Measurements from ENCODE around the gene TRABD. TPM values are rescaled to one million over a fixed set of nuclear protein-coding genes. Genes with fewer than 3 reads are reported as not detected.
A peak's percentile ranks its signal among the peaks of the same experiment; 100 is the strongest.

Gene TRABD
- total and polyA plus RNA-seq, 7 donors, result 14.2 to 88.1 (median 21.4) TPM

DNA sequence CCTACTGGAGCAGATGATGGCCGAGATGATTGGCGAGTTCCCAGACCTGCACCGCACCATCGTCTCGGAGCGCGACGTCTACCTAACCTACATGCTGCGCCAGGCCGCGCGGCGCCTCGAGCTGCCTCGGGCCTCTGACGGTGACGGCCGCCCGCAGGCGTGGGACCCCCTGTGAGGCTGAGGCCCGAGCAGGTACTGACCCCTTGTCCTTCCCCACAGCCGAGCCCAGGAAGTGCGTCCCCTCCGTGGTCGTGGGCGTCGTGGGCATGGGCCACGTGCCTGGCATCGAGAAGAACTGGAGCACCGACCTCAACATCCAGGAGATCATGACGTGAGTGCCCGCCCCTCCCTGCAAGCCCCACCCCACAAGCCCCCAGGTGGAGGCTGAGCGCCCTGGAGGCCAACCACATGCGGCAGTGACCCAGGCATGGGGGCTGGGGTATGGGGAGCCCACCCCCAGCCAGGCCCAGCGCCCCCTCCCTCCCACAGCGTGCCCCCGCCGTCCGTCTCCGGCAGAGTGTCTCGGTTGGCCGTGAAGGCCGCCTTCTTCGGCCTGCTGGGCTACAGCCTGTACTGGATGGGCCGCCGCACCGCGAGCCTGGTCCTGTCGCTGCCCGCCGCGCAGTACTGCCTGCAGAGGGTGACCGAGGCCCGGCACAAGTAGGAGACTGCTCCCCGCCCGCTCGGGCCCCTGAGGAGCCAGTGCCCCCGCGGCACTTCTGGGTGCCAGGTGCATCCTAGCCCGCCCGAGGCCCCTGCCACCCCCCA is 12.3 kb downstream of the TRABD start:
- no peak for TF ChIP-seq POLR2A (IDR thresholded peaks at IDR 0.05)
- no peak for TF ChIP-seq EP300 (IDR thresholded peaks at IDR 0.05)
- TF ChIP-seq, protein P1, sequence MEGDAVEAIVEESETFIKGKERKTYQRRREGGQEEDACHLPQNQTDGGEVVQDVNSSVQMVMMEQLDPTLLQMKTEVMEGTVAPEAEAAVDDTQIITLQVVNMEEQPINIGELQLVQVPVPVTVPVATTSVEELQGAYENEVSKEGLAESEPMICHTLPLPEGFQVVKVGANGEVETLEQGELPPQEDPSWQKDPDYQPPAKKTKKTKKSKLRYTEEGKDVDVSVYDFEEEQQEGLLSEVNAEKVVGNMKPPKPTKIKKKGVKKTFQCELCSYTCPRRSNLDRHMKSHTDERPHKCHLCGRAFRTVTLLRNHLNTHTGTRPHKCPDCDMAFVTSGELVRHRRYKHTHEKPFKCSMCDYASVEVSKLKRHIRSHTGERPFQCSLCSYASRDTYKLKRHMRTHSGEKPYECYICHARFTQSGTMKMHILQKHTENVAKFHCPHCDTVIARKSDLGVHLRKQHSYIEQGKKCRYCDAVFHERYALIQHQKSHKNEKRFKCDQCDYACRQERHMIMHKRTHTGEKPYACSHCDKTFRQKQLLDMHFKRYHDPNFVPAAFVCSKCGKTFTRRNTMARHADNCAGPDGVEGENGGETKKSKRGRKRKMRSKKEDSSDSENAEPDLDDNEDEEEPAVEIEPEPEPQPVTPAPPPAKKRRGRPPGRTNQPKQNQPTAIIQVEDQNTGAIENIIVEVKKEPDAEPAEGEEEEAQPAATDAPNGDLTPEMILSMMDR (IDR thresholded peaks at IDR 0.05), result no peak
- no peak for TF ChIP-seq POLR2AphosphoS5 (IDR thresholded peaks at IDR 0.05)
- no peak for DNase-seq
- no peaks in the 10 kb centered on the region for H3K27me3 ChIP-seq
- no peak overlapping the region for H3K27ac ChIP-seq
- WGBS, 2 donors, result 94% methylated on average over 61 of the region's 61 CpGs
- peaks cover 0 to 47% (median 16%) of the 10 kb centered on the region in 4 donors for H3K36me3 ChIP-seq
- H3K4me3 ChIP-seq, result no peak overlapping the region
- H3K9me3 ChIP-seq, result no peaks in the 10 kb centered on the region
- H3K4me1 ChIP-seq, result peaks cover 0 to 28% (median 24%) of the 10 kb centered on the region in 4 donors
- intact Hi-C loops (cut with DNase I), result loop anchor here (10.0 kb wide), 1 partner anchor 343 kb away; the partner anchor contains the start of gene ZBED4

DNA sequence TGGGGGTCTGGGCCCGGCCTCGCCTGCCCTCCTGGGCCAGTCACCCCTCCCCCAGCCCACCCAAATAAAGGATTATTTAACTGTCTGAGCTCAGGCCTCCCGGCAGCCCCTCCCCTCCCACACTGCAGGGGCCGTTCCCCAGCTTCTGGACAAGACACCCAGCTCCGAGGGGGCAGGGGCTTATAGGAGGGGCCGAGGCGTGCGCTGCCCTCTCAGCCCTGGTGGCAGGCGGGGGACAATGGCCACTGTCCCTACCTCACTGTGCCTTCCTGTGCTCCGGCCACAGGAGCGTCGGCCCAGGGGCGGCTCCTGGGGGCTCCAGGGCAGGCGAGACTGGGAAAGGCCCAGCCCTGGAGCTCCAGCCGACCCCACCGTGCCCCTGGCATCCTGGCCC is 12.9 kb downstream of the TRABD start:
- DNase-seq, result no peak
- peaks cover 0 to 47% (median 16%) of the 10 kb centered on the region in 4 donors for H3K36me3 ChIP-seq
- H3K27me3 ChIP-seq, result no peaks in the 10 kb centered on the region
- TF ChIP-seq POLR2AphosphoS5 (IDR thresholded peaks at IDR 0.05) (no peak), EP300 (IDR thresholded peaks at IDR 0.05) (no peak), POLR2A (IDR thresholded peaks at IDR 0.05) (no peak)
- TF ChIP-seq, protein P1 (IDR thresholded peaks at IDR 0.05), result no peak
- intact Hi-C loops (cut with DNase I), result loop anchor here (10.0 kb wide), 1 partner anchor 344 kb away; the partner anchor contains the start of gene ZBED4
- H3K4me1 ChIP-seq, result peaks cover 0 to 32% (median 24%) of the 10 kb centered on the region in 4 donors
- no peak overlapping the region for H3K4me3 ChIP-seq
- no peak overlapping the region for H3K27ac ChIP-seq
- H3K9me3 ChIP-seq, result no peaks in the 10 kb centered on the region
- WGBS, 2 donors, result 89 to 92% methylated on average over 16 of the region's 16 CpGs

DNA sequence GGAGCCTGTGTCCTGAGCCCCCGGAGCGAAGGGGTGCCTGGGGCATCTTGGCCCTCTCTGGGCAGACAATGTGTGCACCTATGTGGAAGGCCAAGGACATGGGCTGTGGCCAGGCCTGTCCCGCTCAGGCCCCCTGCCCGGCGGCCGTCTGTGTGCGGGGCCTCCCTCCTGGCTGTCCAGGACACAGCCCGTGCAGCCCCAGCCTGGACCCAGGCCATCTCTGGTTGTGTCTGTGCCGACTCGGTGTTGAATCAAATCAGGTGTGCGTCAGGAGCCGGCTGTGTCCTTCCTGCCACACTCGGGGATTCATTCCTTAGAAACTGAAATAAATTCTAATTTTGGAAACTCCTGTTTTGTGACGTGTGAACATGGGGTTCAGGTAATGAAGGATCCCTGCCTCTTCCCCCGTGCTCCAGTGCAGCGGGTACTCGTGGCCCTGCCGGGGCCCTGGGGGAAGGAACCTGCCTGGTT is 13.6 kb downstream of the TRABD start:
- WGBS, 2 donors, result 87 to 90% methylated on average over 18 of the region's 18 CpGs
- peak overlapping the region in 1 of 4 donors; percentile 87 for H3K4me3 ChIP-seq
- TF ChIP-seq, protein P1 (IDR thresholded peaks at IDR 0.05), result no peak
- TF ChIP-seq POLR2A (IDR thresholded peaks at IDR 0.05) (no peak), POLR2AphosphoS5 (IDR thresholded peaks at IDR 0.05) (no peak), EP300 (IDR thresholded peaks at IDR 0.05) (no peak)
- peaks cover 0 to 32% (median 24%) of the 10 kb centered on the region in 4 donors for H3K4me1 ChIP-seq
- intact Hi-C loops (cut with DNase I), result loop anchor here (10.0 kb wide), 1 partner anchor 344 kb away; the partner anchor contains the start of gene ZBED4
- H3K27me3 ChIP-seq, result no peaks in the 10 kb centered on the region
- H3K36me3 ChIP-seq, result peaks cover 0 to 46% (median 10%) of the 10 kb centered on the region in 4 donors
- no peaks in the 10 kb centered on the region for H3K9me3 ChIP-seq
- H3K27ac ChIP-seq, result peak overlapping the region in 1 of 4 donors; percentile 89
- DNase-seq, result no peak

DNA sequence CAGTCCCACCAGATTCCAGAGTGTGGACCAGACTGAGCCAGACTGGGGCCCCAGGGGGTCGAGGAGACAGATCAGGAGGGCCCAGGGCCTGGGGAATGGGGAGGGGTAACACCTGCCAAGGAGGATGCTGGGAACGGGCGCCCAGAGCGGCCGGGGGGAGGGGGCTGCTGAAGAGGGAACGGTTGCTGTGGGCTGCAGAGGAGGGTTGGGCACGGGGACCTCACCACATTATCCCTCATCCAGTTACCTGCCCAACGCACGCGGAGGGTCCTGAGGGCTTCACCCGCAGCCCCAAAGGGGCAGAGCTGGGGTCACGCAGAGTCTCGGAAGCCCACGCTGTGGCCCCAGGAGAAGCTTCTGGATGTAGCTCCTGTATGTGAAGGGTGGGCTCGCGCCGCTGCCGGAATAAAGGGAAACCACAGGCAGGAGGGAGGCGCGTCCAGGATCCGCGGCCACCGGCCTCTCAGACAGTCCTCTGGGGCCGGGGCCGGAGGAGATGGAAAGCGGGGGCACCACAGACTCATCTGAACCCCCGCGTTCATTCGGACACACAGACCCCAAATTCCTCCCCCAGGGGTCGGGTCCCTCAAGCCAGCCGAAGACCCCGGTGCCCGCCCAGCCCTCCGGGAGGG is 14.2 kb downstream of the TRABD start:
- Histone ChIP-seq H3K4me1 (peaks cover 0 to 32% (median 24%) of the 10 kb centered on the region in 4 donors), H3K27ac (peak overlapping the region; percentile 79 to 89 (median 86)), H3K9me3 (no peaks in the 10 kb centered on the region), H3K4me3 (peak overlapping the region; percentile 42 to 89 (median 84)), H3K27me3 (no peaks in the 10 kb centered on the region), H3K36me3 (peaks cover 0 to 39% (median 6%) of the 10 kb centered on the region in 4 donors)
- intact Hi-C loops (cut with DNase I), result loop anchor here (2.0 to 10.0 kb wide), 4 partner anchors 15 to 415 kb away; partner anchors contain the start of genes TRABD and ZBED4
- TF ChIP-seq POLR2A (IDR thresholded peaks at IDR 0.05) (no peak), EP300 (IDR thresholded peaks at IDR 0.05) (no peak), POLR2AphosphoS5 (IDR thresholded peaks at IDR 0.05) (peak in 2 of 4 donors; percentile 11 to 19)
- WGBS, 2 donors, result 14 to 27% methylated on average over 34 of the region's 34 CpGs
- no peak for DNase-seq

All from sigmoid colon (tissue), 7 donors.